ENCODE results near the gene PHF1. TPM values are rescaled to one million over a fixed set of nuclear protein-coding genes. Genes with fewer than 3 reads are reported as not detected.

Gene PHF1
- polyA plus RNA-seq, 1 donor from 2014 or later: 102 TPM

DNA sequence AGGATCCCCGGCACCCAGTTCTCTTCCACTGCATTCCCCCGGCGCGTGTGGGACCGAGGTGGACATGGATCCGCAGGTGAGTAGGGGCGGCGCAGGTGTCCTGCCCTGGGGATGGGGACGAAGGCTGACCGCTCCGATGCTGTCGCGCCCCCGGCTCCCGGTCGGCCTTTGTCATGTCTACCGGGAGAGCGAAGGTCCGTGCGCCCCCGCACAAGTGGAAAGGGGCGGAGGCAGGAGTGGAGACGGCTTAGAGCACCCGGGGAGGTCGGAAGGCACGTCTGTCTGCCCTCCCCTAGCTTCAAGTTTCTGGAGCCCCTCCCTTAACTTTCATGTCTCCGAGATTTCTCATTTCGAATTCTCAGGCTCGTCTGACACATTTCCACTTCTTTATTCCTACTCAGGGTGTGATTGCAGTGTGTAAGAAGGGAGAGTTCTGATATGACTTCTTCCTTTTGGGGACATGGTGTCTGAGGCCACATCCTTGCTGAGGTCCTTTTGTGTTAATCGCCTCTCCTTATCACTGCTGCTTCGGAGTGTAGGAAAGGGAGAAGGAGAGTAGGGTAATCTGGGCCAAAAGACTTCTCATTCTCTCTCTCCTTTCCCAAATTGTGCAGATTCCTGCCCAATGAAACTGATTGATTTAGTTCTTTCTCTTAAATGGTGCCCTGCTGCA is 18.8 kb upstream of the PHF1 start:
- Histone ChIP-seq H3F3A (ENCODE audit: insufficient read depth, low read length, poor library complexity, severe bottlenecking) (no peaks in the 10 kb centered on the region), H3K27ac (ENCODE audit: low read length) (no peak overlapping the region), H3K27me3 (ENCODE audit: insufficient read depth, low read depth, low read length) (no peaks in the 10 kb centered on the region), H4K20me1 (ENCODE audit: insufficient read depth) (no peaks in the 10 kb centered on the region), H3K36me3 (ENCODE audit: insufficient read depth, low read length) (no peaks in the 10 kb centered on the region), H3K4me2 (ENCODE audit: low read length) (peak overlapping the region; percentile 54), H2AFZ (ENCODE audit: low read depth, low read length) (no peak overlapping the region), H3K9me2 (ENCODE audit: insufficient read depth, low read length) (no peaks in the 10 kb centered on the region), H3K9ac (ENCODE audit: low read length) (no peak overlapping the region), H3K79me2 (replicated peaks; ENCODE audit: insufficient read depth, low read length) (peaks cover 42% of the 10 kb centered on the region), H3K4me3 (ENCODE audit: low read length) (peak overlapping the region; percentile 74), H3K9me3 (ENCODE audit: low read length) (no peaks in the 10 kb centered on the region)
- TF ChIP-seq, protein P1, sequence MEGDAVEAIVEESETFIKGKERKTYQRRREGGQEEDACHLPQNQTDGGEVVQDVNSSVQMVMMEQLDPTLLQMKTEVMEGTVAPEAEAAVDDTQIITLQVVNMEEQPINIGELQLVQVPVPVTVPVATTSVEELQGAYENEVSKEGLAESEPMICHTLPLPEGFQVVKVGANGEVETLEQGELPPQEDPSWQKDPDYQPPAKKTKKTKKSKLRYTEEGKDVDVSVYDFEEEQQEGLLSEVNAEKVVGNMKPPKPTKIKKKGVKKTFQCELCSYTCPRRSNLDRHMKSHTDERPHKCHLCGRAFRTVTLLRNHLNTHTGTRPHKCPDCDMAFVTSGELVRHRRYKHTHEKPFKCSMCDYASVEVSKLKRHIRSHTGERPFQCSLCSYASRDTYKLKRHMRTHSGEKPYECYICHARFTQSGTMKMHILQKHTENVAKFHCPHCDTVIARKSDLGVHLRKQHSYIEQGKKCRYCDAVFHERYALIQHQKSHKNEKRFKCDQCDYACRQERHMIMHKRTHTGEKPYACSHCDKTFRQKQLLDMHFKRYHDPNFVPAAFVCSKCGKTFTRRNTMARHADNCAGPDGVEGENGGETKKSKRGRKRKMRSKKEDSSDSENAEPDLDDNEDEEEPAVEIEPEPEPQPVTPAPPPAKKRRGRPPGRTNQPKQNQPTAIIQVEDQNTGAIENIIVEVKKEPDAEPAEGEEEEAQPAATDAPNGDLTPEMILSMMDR (IDR thresholded peaks at IDR 0.05; ENCODE audit: poor library complexity, severe bottlenecking): no peak
- TF ChIP-seq SMC3 (conservative IDR thresholded peaks at IDR 0.05; ENCODE audit: poor library complexity) (no peak), MXI1 (conservative IDR thresholded peaks at IDR 0.05; ENCODE audit: poor library complexity, severe bottlenecking) (peak; percentile 56)

DNA sequence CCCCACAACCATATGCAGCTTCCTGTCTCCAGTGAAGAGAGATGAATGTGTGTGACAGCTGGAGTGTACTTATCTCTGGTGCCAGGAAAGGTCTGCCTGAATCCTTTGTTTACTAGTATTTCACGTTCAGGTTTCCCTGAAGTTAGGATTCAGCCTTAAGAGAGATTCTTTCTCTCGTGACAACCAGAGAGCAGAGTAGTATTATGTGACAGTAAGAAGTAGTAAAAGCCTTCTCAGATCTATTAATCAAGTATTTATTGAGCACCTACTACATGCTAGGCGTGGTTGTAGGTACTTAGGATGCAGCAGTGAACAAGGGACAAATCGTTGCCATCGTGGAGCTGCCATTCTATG is 18.2 kb upstream of the PHF1 start:
- H3K9ac ChIP-seq (ENCODE audit: low read length): no peak overlapping the region
- peak overlapping the region; percentile 74 for H3K4me3 ChIP-seq (ENCODE audit: low read length)
- TF ChIP-seq, protein P1 (IDR thresholded peaks at IDR 0.05; ENCODE audit: poor library complexity, severe bottlenecking): no peak
- no peak for TF ChIP-seq EP300 (conservative IDR thresholded peaks at IDR 0.05; ENCODE audit: poor library complexity, severe bottlenecking)
- no peak for TF ChIP-seq RAD21 (conservative IDR thresholded peaks at IDR 0.05)
- TF ChIP-seq POLR2AphosphoS5 (IDR thresholded peaks at IDR 0.05): no peak
- no peak for TF ChIP-seq EZH2 (IDR thresholded peaks at IDR 0.05; ENCODE audit: borderline replicate concordance, insufficient read depth, low read length, poor library complexity, severe bottlenecking)
- TF ChIP-seq, protein P2, sequence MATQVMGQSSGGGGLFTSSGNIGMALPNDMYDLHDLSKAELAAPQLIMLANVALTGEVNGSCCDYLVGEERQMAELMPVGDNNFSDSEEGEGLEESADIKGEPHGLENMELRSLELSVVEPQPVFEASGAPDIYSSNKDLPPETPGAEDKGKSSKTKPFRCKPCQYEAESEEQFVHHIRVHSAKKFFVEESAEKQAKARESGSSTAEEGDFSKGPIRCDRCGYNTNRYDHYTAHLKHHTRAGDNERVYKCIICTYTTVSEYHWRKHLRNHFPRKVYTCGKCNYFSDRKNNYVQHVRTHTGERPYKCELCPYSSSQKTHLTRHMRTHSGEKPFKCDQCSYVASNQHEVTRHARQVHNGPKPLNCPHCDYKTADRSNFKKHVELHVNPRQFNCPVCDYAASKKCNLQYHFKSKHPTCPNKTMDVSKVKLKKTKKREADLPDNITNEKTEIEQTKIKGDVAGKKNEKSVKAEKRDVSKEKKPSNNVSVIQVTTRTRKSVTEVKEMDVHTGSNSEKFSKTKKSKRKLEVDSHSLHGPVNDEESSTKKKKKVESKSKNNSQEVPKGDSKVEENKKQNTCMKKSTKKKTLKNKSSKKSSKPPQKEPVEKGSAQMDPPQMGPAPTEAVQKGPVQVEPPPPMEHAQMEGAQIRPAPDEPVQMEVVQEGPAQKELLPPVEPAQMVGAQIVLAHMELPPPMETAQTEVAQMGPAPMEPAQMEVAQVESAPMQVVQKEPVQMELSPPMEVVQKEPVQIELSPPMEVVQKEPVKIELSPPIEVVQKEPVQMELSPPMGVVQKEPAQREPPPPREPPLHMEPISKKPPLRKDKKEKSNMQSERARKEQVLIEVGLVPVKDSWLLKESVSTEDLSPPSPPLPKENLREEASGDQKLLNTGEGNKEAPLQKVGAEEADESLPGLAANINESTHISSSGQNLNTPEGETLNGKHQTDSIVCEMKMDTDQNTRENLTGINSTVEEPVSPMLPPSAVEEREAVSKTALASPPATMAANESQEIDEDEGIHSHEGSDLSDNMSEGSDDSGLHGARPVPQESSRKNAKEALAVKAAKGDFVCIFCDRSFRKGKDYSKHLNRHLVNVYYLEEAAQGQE (IDR thresholded peaks at IDR 0.05; ENCODE audit: borderline replicate concordance): no peak
- TF ChIP-seq MXI1 (conservative IDR thresholded peaks at IDR 0.05; ENCODE audit: poor library complexity, severe bottlenecking): no peak
- no peak for TF ChIP-seq TAF1 (IDR thresholded peaks at IDR 0.05; ENCODE audit: low read depth)
- no peak for TF ChIP-seq SMC3 (conservative IDR thresholded peaks at IDR 0.05; ENCODE audit: poor library complexity)
- no peaks in the 10 kb centered on the region for H3K36me3 ChIP-seq (ENCODE audit: insufficient read depth, low read length)
- H3K4me2 ChIP-seq (ENCODE audit: low read length): no peak overlapping the region
- H2AFZ ChIP-seq (ENCODE audit: low read depth, low read length): no peak overlapping the region
- H3K27ac ChIP-seq (ENCODE audit: low read length): no peak overlapping the region
- H3K27me3 ChIP-seq (ENCODE audit: insufficient read depth, low read depth, low read length): no peaks in the 10 kb centered on the region
- no peaks in the 10 kb centered on the region for H3F3A ChIP-seq (ENCODE audit: insufficient read depth, low read length, poor library complexity, severe bottlenecking)
- H4K20me1 ChIP-seq (ENCODE audit: insufficient read depth): no peaks in the 10 kb centered on the region
- peaks cover 42% of the 10 kb centered on the region for H3K79me2 ChIP-seq (replicated peaks; ENCODE audit: insufficient read depth, low read length)
- no peaks in the 10 kb centered on the region for H3K9me2 ChIP-seq (ENCODE audit: insufficient read depth, low read length)
- no peaks in the 10 kb centered on the region for H3K9me3 ChIP-seq (ENCODE audit: low read length)
